Skeletal muscle cell (primary cell): ENCODE results near the gene STAU1.
"Not testable (repeated sequence)": the region's sequence is repeated elsewhere in the genome, so short reads cannot be mapped to it uniquely, and the experiment has no call there.

Experiments used
- DNase-seq: peaks from one replicate; pipeline ENCODE4 v3.0.0-alpha.2; 2010; ENCODE audit warnings: low read depth
- H3K4me3 ChIP-seq: 2 replicates; pipeline ENCODE4 v1.5.1; 2011; ENCODE audit warnings: low read depth, mild to moderate bottlenecking, control low read depth, low read length, moderate library complexity

The STAU1 gene

GRCh38 chr20:49098136-49098535 lies 90.0 kb downstream of the STAU1 start:
- H3K4me3 ChIP-seq = no peak overlapping the region
- DNase-seq = no peak

- no peak overlapping the region for H3K4me3 ChIP-seq
These were observed 91.0 kb downstream of the STAU1 start for GRCh38 chr20:49097159-49097558.

DNA sequence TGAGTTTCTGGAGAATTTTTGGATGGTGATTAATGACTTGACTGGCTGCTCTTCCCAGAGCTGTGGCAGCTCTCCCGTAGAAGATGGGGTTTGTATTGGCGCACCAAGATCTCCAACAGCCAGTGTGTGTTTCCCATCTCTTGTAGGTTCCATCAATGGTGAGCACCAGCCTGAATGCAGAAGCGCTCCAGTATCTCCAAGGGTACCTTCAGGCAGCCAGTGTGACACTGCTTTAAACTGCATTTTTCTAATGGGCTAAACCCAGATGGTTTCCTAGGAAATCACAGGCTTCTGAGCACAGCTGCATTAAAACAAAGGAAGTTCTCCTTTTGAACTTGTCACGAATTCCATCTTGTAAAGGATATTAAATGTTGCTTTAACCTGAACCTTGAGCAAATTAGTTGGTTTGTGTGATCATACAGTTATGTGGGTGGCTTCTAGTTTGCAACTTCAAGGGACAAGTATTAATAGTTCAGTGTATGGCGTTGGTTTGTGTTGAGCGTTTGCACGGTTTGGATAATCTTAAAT lies 91.9 kb downstream of the STAU1 start:
- DNase-seq = no peak

More at GRCh38 chr20:49097159-49097558, 91.0 kb downstream of the STAU1 start:
- no peak for DNase-seq

GRCh38 chr20:49091762-49092161 lies 96.4 kb downstream of the STAU1 start:
- no peak overlapping the region for H3K4me3 ChIP-seq
- DNase-seq = no peak

More for the DNA sequence above, 91.9 kb downstream of the STAU1 start:
- H3K4me3 ChIP-seq = no peak overlapping the region

GRCh38 chr20:49091104-49091503 lies 97.0 kb downstream of the STAU1 start:
- H3K4me3 ChIP-seq = no peak overlapping the region
- DNase-seq = no peak

- DNase-seq, H3K4me3 ChIP-seq: not testable (repeated sequence)
These were observed 105.8 kb downstream of the STAU1 start for GRCh38 chr20:49082295-49082694.

DNA sequence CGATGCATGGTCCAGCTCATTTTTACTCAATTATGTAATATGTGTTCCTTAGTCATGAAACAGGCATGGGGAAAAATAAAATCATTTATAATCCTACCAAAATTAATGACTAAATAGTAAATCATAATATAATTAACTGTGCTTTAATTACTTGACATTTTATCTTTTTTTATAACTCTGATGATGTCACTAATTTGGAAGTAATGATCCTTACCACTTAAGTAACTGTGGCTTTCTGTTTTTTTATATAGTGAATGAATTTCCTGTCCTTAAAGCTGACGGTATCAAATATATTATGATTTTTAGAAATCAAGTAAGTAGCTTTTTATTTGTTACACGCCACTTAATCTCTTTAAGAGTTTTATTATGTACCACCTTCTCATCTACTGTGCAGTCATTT lies 109.8 kb downstream of the STAU1 start:
- no peak overlapping the region for H3K4me3 ChIP-seq
- no peak for DNase-seq

DNA sequence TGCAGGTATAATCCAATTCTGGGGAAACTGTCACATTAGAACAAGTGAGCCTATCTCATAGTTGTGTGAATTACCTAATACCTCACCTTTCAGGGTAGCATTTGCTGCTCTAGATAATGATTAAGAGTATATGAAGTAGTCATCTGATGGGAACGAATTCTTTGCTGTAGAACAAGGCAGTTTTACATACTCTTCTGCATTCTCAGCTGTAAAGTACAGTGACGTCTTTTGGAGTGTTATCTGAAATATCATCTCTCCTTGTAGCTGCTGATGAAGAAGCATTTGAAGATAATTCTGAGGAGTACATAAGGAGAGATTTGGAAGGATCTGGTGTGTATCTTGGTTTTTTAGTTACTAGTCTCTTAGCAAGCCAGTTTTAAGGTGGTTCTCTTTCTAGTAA lies 113.6 kb downstream of the STAU1 start:
- H3K4me3 ChIP-seq = no peak overlapping the region
- DNase-seq = no peak
